ENCODE results near the gene ADK. TPM values are rescaled to one million over a fixed set of nuclear protein-coding genes. Genes with fewer than 3 reads are reported as not detected.
A peak's percentile ranks its signal among the peaks of the same experiment; 100 is the strongest.

ADK gene
- total RNA-seq, 1 donor from 2014 or later, result 46.1 TPM

DNA sequence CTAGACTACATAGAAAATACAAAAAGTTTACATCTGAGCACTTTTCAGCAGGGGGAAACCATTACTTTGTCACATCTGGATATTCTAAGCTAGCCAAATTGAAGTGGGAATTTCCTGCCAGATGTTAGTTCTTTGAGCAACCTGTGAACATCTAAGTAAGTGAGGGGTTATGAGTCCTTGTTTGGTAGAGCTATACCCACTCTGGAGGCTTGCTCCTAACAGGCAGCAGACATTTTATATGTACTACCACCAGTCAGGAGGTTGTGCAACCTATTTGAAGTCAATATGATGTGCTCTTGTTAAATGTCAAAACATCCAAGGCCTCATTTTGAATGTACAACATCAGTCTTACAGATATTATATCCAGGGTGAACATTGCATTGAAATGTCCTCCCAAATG is 532.0 kb downstream of the ADK start:
- no peak for DNase-seq
- H3K27ac Mint-ChIP-seq, result peak overlapping the region; percentile 12
- ChIA-PET CTCF (no interaction called here), POLR2A (interaction anchor here (0.6 to 1.2 kb wide), 3 partner anchors 21 to 387 kb away, joined by 4 to 14 read pairs (median 5); no protein-coding TSS in a partner anchor)
- H3K4me3 Mint-ChIP-seq, result no peak overlapping the region
- no peak for TF ChIP-seq CTCF (IDR thresholded peaks at IDR 0.05)
- peaks cover 45% of the 10 kb centered on the region for H3K36me3 Mint-ChIP-seq (ENCODE audit: low read depth)
- peaks cover 21% of the 10 kb centered on the region for H3K4me1 Mint-ChIP-seq
- H3K9me3 Mint-ChIP-seq, result no peaks in the 10 kb centered on the region
- intact Hi-C loops (cut with micrococcal nuclease), result loop anchor here (10.0 kb wide), 1 partner anchor 418 kb away; no protein-coding TSS in a partner anchor
- ATAC-seq (ENCODE audit: low read depth), result no peak
- no peaks in the 10 kb centered on the region for H3K27me3 Mint-ChIP-seq

DNA sequence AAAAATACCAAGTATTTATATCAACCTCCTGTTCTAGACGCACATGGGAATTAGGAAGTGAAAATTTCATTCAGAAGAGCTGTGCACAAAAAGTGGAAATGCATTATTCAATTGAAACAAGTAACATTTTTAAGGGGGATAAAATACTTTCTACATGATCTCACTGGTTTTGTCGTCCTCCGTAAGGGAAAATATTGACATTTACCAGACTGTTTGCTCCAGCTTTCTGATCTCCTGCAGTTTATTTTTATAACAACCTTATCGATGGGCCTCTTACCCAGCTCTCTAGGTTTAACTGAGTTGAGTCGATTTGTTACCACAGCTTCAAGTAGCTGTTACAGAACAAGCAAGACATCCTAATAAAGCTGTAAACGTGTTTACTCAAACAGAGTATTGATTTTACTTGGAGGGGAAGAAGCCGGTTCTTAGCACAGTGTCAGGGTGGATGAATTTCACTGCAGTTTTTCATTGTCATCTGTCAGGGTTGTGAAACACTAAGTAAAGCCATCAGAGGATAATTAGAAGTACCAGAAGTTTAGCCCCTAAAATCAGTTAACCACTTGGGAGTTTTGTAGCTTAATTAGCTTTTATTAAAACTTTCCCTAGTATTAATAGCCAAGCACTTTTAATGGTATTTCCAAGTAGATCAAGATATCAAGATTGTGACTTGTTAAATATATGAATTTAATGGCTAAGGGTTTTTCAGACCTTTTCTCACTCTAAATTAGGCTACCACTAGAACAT is 532.8 kb downstream of the ADK start:
- ChIA-PET CTCF (interaction anchor here (0.9 kb wide), 1 partner anchor 336 kb away, joined by 3 read pairs; no protein-coding TSS in a partner anchor), POLR2A (interaction anchor here (0.6 kb wide), 1 partner anchor 388 kb away, joined by 5 read pairs; no protein-coding TSS in a partner anchor)
- peaks cover 17% of the 10 kb centered on the region for H3K4me1 Mint-ChIP-seq

DNA sequence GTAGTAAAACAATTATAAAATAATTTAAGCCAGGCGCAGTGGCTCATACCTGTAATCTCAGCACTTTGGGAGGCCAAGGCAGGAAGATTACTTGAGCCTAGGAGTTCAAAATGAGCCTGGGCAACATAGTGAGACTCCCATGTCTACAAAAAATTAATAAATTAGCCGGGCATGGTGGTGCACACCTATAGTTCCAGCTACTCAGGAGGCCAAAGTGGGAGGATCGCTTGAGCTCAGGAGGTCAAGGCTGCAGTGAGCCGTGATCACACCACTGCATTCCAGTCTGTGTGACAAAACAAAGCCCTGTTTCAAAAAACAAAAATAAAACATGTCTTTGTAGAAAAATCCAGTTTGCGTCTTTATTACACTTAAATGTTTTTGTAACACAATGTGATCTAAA is 533.4 kb downstream of the ADK start:
- DNase-seq, result no peak
- TF ChIP-seq CTCF (IDR thresholded peaks at IDR 0.05), result no peak
- intact Hi-C loops (cut with micrococcal nuclease), result loop anchor here (10.0 kb wide), 1 partner anchor 420 kb away; no protein-coding TSS in a partner anchor
- no peak overlapping the region for H3K4me3 Mint-ChIP-seq
- H3K27ac Mint-ChIP-seq, result no peak overlapping the region
- H3K36me3 Mint-ChIP-seq (ENCODE audit: low read depth), result peaks cover 42% of the 10 kb centered on the region
- no peaks in the 10 kb centered on the region for H3K27me3 Mint-ChIP-seq
- no peaks in the 10 kb centered on the region for H3K9me3 Mint-ChIP-seq
- H3K4me1 Mint-ChIP-seq, result peaks cover 17% of the 10 kb centered on the region
- ATAC-seq (ENCODE audit: low read depth), result no peak
- ChIA-PET POLR2A (no interaction called here), CTCF (interaction anchor here (0.7 to 0.9 kb wide), 2 partner anchors 95 to 336 kb away, joined by 3 read pairs; no protein-coding TSS in a partner anchor)

More for the DNA sequence above, 532.8 kb downstream of the ADK start:
- Mint-ChIP-seq H3K27ac (peak overlapping the region; percentile 32), H3K9me3 (no peaks in the 10 kb centered on the region), H3K36me3 (ENCODE audit: low read depth) (peaks cover 44% of the 10 kb centered on the region), H3K27me3 (no peaks in the 10 kb centered on the region), H3K4me3 (no peak overlapping the region)
- DNase-seq, result no peak
- no peak for TF ChIP-seq CTCF (IDR thresholded peaks at IDR 0.05)
- ATAC-seq (ENCODE audit: low read depth), result no peak
- intact Hi-C loops (cut with micrococcal nuclease), result loop anchor here (10.0 kb wide), 1 partner anchor 419 kb away; no protein-coding TSS in a partner anchor

- ATAC-seq (ENCODE audit: low read depth), result no peak
- POLR2A ChIA-PET, result no interaction called here
- no peak for TF ChIP-seq CTCF (IDR thresholded peaks at IDR 0.05)
- Mint-ChIP-seq H3K9me3 (no peaks in the 10 kb centered on the region), H3K27me3 (no peaks in the 10 kb centered on the region), H3K4me3 (no peak overlapping the region), H3K4me1 (peaks cover 17% of the 10 kb centered on the region), H3K36me3 (ENCODE audit: low read depth) (peaks cover 46% of the 10 kb centered on the region), H3K27ac (no peak overlapping the region)
- intact Hi-C loops (cut with micrococcal nuclease), result loop anchor here (10.0 kb wide), 1 partner anchor 421 kb away; no protein-coding TSS in a partner anchor
- no peak for DNase-seq
- CTCF ChIA-PET, result no interaction called here
Measured at GRCh38 chr10:74685564-74685963, 534.5 kb downstream of the ADK start.

GRCh38 chr10:74690393-74690792 is 539.4 kb downstream of the ADK start:
- TF ChIP-seq CTCF (IDR thresholded peaks at IDR 0.05), result no peak
- POLR2A ChIA-PET, result no interaction called here

More at GRCh38 chr10:74690393-74690792, 539.4 kb downstream of the ADK start:
- Mint-ChIP-seq H3K9me3 (no peaks in the 10 kb centered on the region), H3K4me3 (no peak overlapping the region), H3K4me1 (no peaks in the 10 kb centered on the region), H3K27me3 (no peaks in the 10 kb centered on the region), H3K27ac (no peak overlapping the region), H3K36me3 (ENCODE audit: low read depth) (peaks cover 36% of the 10 kb centered on the region)
- ATAC-seq (ENCODE audit: low read depth) (no peak), DNase-seq (no peak)
- intact Hi-C loops (cut with micrococcal nuclease), result no loop called here
- CTCF ChIA-PET, result no interaction called here

Data from activated B cell treated with CpG ODN at 0.5 μM for 24 hours (primary cell).